ENCODE measurements around the gene USP32. TPM values are rescaled to one million over a fixed set of nuclear protein-coding genes. Genes with fewer than 3 reads are reported as not detected.

USP32 gene
- polyA plus RNA-seq, 1 experiment: 23.8 TPM

- ChIA-PET CTCF (no interaction called here), POLR2A (no interaction called here)
- Histone ChIP-seq H3K27me3 (ENCODE audit: control insufficient read depth, insufficient read depth, low read length) (no peaks in the 10 kb centered on the region), H3K4me3 (ENCODE audit: low read depth, low read length) (no peak overlapping the region), H3K36me3 (ENCODE audit: control insufficient read depth, insufficient read depth, low read length) (no peaks in the 10 kb centered on the region)
- TF ChIP-seq CTCF (IDR thresholded peaks at IDR 0.05; ENCODE audit: insufficient read depth, low read depth, low read length): no peak
- no peak for DNase-seq (ENCODE audit: low read depth)
These were observed 29.6 kb downstream of the USP32 start for GRCh38 chr17:60362329-60362728.

GRCh38 chr17:60361889-60362288, 30.0 kb downstream of the USP32 start:
- CTCF ChIA-PET: no interaction called here
- POLR2A ChIA-PET: no interaction called here
- H3K4me3 ChIP-seq (ENCODE audit: low read depth, low read length): no peak overlapping the region
- DNase-seq (ENCODE audit: low read depth): no peak
- no peaks in the 10 kb centered on the region for H3K27me3 ChIP-seq (ENCODE audit: control insufficient read depth, insufficient read depth, low read length)
- H3K36me3 ChIP-seq (ENCODE audit: control insufficient read depth, insufficient read depth, low read length): no peaks in the 10 kb centered on the region
- no peak for TF ChIP-seq CTCF (IDR thresholded peaks at IDR 0.05; ENCODE audit: insufficient read depth, low read depth, low read length)

GRCh38 chr17:60359415-60359814, 32.5 kb downstream of the USP32 start:
- no peak for TF ChIP-seq CTCF (IDR thresholded peaks at IDR 0.05; ENCODE audit: insufficient read depth, low read depth, low read length)
- no peak overlapping the region for H3K4me3 ChIP-seq (ENCODE audit: low read depth, low read length)
- POLR2A ChIA-PET: no interaction called here
- no peaks in the 10 kb centered on the region for H3K27me3 ChIP-seq (ENCODE audit: control insufficient read depth, insufficient read depth, low read length)
- no peak for DNase-seq (ENCODE audit: low read depth)
- no peaks in the 10 kb centered on the region for H3K36me3 ChIP-seq (ENCODE audit: control insufficient read depth, insufficient read depth, low read length)
- CTCF ChIA-PET: interaction anchor here (1.6 kb wide), 1 partner anchor 14 kb away, joined by 4 read pairs; no protein-coding TSS in a partner anchor

- TF ChIP-seq CTCF (IDR thresholded peaks at IDR 0.05; ENCODE audit: insufficient read depth, low read depth, low read length): no peak
- H3K27me3 ChIP-seq (ENCODE audit: control insufficient read depth, insufficient read depth, low read length): no peaks in the 10 kb centered on the region
- POLR2A ChIA-PET: no interaction called here
- CTCF ChIA-PET: interaction anchor here (1.6 kb wide), 1 partner anchor 15 kb away, joined by 4 read pairs; no protein-coding TSS in a partner anchor
- H3K4me3 ChIP-seq (ENCODE audit: low read depth, low read length): no peak overlapping the region
- DNase-seq (ENCODE audit: low read depth): no peak
- no peaks in the 10 kb centered on the region for H3K36me3 ChIP-seq (ENCODE audit: control insufficient read depth, insufficient read depth, low read length)
These were observed 33.2 kb downstream of the USP32 start for GRCh38 chr17:60358606-60359225.

GRCh38 chr17:60356940-60357339, 35.0 kb downstream of the USP32 start:
- no peak for TF ChIP-seq CTCF (IDR thresholded peaks at IDR 0.05; ENCODE audit: insufficient read depth, low read depth, low read length)
- Histone ChIP-seq H3K27me3 (ENCODE audit: control insufficient read depth, insufficient read depth, low read length) (no peaks in the 10 kb centered on the region), H3K4me3 (ENCODE audit: low read depth, low read length) (no peak overlapping the region), H3K36me3 (ENCODE audit: control insufficient read depth, insufficient read depth, low read length) (no peaks in the 10 kb centered on the region)
- CTCF ChIA-PET: interaction anchor here (0.6 to 0.8 kb wide), 4 partner anchors 11 to 59 kb away, joined by 3 to 5 read pairs (median 4); partner anchors contain the start of gene USP32
- POLR2A ChIA-PET: interaction anchor here (0.6 kb wide), 1 partner anchor 297 kb away, joined by 3 read pairs; no protein-coding TSS in a partner anchor
- no peak for DNase-seq (ENCODE audit: low read depth)
